ENCODE results near the gene OR7D2.
"Not testable (repeated sequence)": the region's sequence is repeated elsewhere in the genome, so short reads cannot be mapped to it uniquely, and the experiment has no call there.

The OR7D2 gene

DNA sequence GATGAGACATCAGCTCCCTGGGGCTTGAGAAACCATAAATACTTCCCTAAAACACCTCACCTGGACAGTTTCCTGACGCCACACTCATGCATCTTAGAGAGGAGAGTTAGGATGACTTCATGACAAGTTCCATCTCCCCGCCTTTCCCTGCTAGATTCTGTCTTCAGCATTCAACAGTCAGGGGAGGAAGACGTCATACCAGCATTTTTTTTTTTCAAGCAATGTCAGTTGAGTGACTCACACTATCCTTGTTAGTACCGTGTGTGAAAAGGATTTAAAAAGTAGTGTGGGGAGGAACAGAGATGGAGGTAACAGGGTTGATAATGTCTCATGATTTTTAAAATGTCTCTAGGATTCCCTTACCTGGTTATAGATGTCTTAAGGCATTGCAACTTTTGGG is at the start of gene OR7D2:
OR7D2 (plus strand) TSS at position 79 of the 400 bp plus-strand sequence. CDS start 6,803 bp downstream, outside the sequence.
- no peak for DNase-seq (ENCODE audit: low read depth in 1 of 2, low spot score in 1 of 2)

DNA sequence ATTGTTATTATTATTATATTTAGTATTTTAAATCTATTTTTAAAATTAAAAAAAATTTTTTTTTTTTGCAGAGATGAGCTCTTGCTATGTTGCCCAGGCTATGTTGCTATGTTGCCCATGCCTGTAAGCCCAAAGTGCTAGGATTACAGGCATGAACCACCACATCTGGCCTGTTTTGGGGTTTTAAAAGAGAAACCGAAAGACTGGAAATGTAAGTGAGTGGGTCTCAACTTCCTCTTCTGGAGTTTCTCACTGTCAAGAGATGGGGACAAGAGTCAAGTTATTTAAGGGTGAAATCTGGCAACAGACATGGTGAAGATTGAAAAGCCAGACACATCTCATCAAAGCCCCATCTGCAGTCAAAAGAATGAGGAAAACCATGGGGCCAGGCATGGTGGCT is 47.8 kb upstream of the OR7D2 start:
- no peak for DNase-seq (ENCODE audit: low read depth in 1 of 2, low spot score in 1 of 2)

GRCh38 chr19:9132422-9132821 is 46.4 kb upstream of the OR7D2 start:
- no peak for DNase-seq (ENCODE audit: low read depth in 1 of 2, low spot score in 1 of 2)

- no peak for DNase-seq (ENCODE audit: low read depth in 1 of 2, low spot score in 1 of 2)
Measured at GRCh38 chr19:9139609-9140158, 39.1 kb upstream of the OR7D2 start.

DNA sequence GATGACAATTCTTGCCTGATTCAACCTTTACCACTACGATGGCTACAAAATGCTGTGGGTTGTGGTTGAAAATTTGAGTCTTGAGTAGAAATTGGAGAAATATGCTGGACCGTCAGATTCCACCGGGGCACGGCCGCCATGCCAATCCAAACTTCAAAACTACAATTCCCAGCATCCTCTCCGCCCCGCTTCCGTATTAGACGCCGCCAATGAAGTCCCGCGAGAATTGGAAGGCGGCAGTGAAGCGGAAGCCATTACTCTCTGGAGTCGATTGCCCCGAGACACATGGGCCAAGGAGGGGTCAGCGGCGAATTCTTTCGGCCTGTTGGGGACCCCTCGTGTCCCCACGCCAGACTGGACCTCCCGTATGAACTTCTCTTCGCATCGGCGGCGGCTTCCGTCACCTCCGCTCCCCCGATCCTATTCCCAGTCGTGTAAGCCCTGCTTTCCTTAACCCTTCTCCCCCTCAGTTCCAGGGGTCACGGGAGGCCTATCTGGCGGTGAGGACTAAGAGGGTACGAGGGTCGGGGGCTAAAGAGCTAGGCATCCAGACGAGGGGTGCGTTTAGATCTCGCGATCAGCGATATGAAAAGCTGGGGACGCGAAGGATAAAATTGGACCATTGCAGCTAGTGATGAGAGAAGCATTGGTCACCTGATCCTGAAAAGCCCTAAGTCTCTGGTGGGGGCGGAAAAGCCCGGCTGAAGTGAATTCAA is 38.5 kb upstream of the OR7D2 start, which contains the start of gene ZNF317:
ZNF317 (plus strand) TSS at position 239 of the 716 bp plus-strand sequence. CDS start 15,620 bp downstream, outside the sequence.
- peak; percentile 72 to 78 for DNase-seq (ENCODE audit: low read depth in 1 of 2, low spot score in 1 of 2)

DNA sequence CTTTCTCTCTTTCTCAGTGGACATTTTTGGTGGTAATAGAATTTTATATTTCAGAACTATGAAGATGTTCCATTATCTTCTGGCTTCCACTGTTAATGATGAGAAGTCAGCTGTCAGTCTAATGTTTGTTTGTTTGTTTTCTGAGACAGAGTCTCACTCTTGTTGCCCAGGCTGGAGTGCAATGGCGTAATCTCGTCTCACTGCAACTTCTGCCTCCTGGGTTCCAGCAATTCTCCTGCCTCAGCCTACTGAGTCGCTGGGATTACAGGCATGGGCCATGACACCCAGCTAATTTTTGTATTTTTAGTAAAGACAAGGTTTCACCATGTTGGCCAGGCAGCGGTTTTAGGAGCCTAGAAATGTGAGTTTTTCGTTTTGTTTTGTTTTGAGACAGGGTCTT is 33.9 kb upstream of the OR7D2 start:
- no peak for DNase-seq (ENCODE audit: low read depth in 1 of 2, low spot score in 1 of 2)

GRCh38 chr19:9146882-9147281 is 31.9 kb upstream of the OR7D2 start:
- no peak for DNase-seq (ENCODE audit: low read depth in 1 of 2, low spot score in 1 of 2)

DNA sequence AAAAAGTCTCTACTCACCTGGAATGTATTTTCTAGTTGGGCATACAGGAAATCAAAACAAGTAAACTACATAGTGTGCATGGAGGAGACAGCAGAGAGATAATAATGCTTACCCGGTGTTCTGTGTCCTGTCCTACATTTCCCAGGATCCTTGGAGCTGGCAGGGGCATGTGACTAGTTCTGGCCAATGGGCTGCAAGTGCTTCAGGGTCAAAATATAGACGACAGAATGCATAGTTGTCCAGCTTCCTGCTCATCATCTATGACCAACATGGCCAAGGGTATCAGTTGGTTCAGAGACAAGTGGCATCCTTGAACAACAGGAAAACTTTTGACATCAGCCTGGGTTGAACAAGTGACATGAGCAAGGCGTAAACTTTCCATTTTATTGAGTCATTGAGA is 30.1 kb upstream of the OR7D2 start:
- DNase-seq (ENCODE audit: low read depth in 1 of 2, low spot score in 1 of 2) = no peak

GRCh38 chr19:9149997-9150396 is 28.8 kb upstream of the OR7D2 start:
- DNase-seq (ENCODE audit: low read depth in 1 of 2, low spot score in 1 of 2) = no peak

DNA sequence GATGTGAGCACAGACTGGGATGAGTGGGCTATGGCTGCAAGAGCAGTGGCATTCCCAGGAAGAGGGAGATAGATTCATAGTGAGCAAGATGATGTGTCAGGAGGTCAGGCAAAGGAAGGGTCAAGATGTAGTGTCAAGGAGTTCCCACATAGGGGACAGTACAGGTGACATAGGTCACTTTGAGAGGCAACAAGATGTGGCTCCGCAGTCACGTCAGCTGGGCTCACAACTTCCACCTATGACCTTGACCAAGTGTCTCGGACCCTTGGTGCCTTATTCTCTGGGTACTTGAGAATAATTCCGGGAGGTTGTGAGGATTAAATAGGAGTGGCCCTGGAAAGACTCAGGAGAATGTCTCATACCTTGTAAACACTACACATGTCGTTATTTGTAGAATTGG is 28.1 kb upstream of the OR7D2 start:
- no peak for DNase-seq (ENCODE audit: low read depth in 1 of 2, low spot score in 1 of 2)

- no peak for DNase-seq (ENCODE audit: low read depth in 1 of 2, low spot score in 1 of 2)
Measured at GRCh38 chr19:9151367-9151766, 27.4 kb upstream of the OR7D2 start.

GRCh38 chr19:9155591-9155990 is 23.2 kb upstream of the OR7D2 start:
- no peak for DNase-seq (ENCODE audit: low read depth in 1 of 2, low spot score in 1 of 2)

DNA sequence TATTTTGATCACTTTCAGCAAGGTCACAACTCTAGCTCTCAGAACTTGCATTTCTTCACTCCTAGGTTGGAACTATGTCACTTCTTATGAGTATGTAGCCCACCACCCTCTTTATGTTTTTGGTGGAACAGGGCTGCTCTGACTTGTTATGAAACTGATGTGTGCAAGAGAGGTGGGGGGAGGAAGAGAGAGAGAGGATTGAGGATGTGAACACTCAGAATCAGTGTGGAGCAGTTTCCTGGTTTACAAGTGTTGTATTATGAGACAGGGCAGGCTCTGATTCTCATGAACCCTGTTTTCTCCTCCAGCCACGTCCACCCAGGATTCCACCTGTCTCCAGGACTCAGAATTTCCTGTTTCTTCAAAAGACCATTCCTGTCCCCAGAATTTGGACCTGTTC is 22.5 kb upstream of the OR7D2 start:
- DNase-seq (ENCODE audit: low read depth in 1 of 2, low spot score in 1 of 2) = no peak

GRCh38 chr19:9159891-9160290 is 18.9 kb upstream of the OR7D2 start:
- DNase-seq (ENCODE audit: low read depth in 1 of 2, low spot score in 1 of 2) = no peak

DNA sequence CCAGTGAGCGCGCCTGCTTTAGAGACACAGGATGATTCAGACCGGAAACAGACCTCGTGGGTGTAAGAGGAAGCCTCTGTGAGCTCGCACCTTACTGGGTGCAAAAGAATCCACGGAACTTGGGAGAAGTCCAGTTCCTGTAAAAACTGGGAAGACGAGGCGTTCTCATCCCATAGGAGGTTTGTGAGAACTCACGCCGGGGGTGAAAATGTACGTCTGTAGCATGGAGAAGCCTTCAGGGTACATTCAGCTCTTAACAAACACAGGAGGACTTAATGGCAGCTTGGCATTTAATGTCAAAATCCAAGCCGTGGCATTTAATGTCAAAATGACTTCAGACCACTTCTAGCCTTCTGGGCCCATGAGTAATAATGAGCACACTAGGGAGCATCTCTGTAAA is 17.4 kb upstream of the OR7D2 start:
- no peak for DNase-seq (ENCODE audit: low read depth in 1 of 2, low spot score in 1 of 2)

DNA sequence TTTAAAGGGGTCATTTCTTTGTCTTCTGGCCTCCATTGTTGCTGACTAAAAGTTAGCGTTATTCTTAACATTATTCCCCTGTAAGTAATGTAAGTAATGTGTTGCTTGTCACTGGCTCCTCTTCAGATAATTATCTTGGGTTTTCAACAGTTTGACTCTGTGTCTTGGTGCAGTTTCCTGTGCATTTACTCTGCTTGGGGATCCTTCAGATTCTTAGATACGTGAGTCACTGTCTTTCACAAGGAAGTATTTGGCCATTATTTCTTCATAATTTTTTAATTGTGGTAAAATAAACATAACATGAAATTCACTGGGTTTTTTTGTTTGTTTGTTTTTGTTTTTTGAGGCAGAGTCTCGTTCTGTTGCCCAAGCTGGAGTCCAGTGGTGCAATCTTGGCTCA is 13.5 kb upstream of the OR7D2 start:
- DNase-seq (ENCODE audit: low read depth in 1 of 2, low spot score in 1 of 2) = no peak

DNA sequence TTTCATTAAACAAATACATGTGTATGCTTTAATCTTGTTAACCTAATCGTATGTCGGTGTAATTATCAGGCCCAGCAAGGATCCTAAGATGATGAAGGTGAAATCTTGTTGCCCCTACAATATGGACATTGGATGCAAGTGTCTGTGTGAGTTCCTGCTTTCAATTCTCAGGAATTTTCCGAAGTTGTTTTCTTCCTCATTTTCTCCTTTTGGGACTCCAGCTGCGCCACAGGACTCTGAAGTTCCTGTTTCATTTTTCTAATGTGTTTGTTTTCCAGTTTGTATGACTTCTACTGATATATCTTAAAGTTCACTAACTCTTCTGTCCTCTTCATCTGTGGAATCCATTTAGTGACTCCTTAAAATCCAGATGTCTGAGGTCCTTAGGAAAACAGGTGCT is 11.9 kb upstream of the OR7D2 start:
- DNase-seq (ENCODE audit: low read depth in 1 of 2, low spot score in 1 of 2) = no peak

- DNase-seq (ENCODE audit: low read depth in 1 of 2, low spot score in 1 of 2) = no peak
Measured at GRCh38 chr19:9171393-9171991, 7.3 kb upstream of the OR7D2 start.

- no peak for DNase-seq (ENCODE audit: low read depth in 1 of 2, low spot score in 1 of 2)
Measured at GRCh38 chr19:9175326-9175725, 3.5 kb upstream of the OR7D2 start.

DNA sequence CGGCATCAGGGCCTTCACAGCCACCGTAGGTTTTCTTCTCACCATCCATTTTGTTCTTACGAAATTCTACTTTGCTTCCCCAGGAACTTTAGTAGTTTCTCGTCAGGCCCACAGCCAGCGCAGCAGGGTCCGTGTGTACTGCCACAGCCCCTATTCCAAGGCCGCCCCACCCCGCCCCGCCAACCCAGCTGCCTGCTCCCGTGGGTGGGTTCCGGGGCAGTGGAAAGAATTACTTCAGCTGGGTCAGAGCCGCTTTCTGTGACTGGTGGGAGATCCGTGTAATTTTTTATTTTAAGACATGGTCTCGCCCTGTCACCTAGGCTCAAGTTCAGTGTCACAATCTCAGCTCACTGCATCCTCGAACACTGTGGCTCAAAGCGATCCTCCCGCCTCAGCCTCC is 4.2 kb downstream of the OR7D2 start:
- DNase-seq (ENCODE audit: low read depth in 1 of 2, low spot score in 1 of 2) = no peak

DNA sequence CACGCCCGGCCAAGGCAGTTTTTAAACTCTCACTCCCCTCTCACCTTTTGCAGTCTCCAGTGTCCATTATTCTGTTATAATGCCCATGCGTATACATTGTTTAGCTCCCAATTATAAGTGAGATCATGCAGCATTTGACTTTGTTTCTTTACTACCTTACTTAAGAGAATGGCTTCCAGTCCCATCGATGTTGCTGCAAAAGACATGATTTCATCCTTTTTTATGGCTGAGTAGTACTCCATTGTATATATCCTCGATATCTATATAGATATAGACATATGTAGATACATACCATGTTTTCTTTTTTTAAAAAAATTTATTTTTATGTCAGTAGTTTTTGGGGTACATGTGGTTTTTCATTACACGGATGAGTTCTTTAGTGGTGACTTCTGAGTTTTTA is 8.4 kb downstream of the OR7D2 start:
- DNase-seq (ENCODE audit: low read depth in 1 of 2, low spot score in 1 of 2) = no peak

GRCh38 chr19:9189535-9189934 is 10.8 kb downstream of the OR7D2 start:
- DNase-seq (ENCODE audit: low read depth in 1 of 2, low spot score in 1 of 2) = no peak

DNA sequence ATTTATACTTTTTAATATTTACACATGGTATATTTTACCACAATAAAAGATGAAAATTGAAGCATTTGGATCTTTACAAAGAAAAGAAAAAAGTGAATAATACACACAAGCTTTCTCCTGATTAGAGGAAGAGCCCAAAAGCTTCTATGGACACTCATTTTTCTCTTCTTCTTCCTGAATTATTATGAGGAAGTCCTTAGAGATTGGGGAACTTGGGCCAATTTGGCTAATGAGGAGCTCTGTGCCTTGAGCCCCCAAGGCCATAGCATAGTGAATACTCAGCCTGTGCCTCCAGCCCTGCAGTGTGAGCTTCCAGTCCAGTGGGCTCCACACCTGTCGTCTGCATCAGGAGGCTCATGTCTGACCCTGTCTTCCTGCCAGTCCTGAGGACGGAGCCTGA is 19.3 kb downstream of the OR7D2 start:
- not testable (repeated sequence) for DNase-seq (ENCODE audit: low read depth in 1 of 2, low spot score in 1 of 2)

Data from activated T-helper 1 cell treated with anti-CD3 and anti-CD28 coated beads, Interleukin-2, amount 50 U/mL, for 16 hours (primary cell).